Epithelial cell of esophagus (primary cell): ENCODE results near the gene RFC5.

ENCODE experiments used
- DNase-seq: peaks from one replicate; pipeline ENCODE4 v3.0.0; 2010; ENCODE audit warnings: low read depth
- H3K4me3 ChIP-seq: 2 replicates; pipeline ENCODE4 v1.5.1; 2011; ENCODE audit warnings: mild to moderate bottlenecking, low read length, control low read depth
- TF ChIP-seq, protein P1 (sequence below): IDR thresholded peaks from 2 replicates; pipeline ENCODE4 v1.5.1; 2011; ENCODE audit warnings: low read depth, mild to moderate bottlenecking, low read length, control low read depth, inconsistent platforms; ENCODE audit not compliant: insufficient read depth; ENCODE audit errors: missing control alignments

The RFC5 gene

DNA sequence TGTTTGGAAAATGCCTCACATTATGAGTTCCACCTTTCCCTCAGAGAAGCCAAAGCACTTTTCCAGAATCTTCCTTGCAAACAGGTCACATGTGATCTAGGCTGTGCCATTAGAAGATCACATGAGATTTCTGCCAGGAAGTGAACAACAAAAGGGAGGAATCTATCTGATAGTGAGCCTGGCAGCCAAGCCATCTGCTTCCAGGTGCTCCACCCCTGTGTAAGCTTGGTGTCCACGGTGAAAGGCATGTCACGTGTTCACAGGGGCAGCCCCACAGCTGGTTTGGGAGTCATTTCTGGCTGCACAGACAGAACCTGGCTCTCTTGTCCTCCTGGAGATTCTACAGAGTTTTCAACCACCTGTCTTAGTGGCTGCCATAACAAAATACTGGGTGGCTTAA, 44.2 kb upstream of the RFC5 start:
- TF ChIP-seq, protein P1, sequence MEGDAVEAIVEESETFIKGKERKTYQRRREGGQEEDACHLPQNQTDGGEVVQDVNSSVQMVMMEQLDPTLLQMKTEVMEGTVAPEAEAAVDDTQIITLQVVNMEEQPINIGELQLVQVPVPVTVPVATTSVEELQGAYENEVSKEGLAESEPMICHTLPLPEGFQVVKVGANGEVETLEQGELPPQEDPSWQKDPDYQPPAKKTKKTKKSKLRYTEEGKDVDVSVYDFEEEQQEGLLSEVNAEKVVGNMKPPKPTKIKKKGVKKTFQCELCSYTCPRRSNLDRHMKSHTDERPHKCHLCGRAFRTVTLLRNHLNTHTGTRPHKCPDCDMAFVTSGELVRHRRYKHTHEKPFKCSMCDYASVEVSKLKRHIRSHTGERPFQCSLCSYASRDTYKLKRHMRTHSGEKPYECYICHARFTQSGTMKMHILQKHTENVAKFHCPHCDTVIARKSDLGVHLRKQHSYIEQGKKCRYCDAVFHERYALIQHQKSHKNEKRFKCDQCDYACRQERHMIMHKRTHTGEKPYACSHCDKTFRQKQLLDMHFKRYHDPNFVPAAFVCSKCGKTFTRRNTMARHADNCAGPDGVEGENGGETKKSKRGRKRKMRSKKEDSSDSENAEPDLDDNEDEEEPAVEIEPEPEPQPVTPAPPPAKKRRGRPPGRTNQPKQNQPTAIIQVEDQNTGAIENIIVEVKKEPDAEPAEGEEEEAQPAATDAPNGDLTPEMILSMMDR: no peak
- no peak for DNase-seq
- H3K4me3 ChIP-seq: no peak overlapping the region

DNA sequence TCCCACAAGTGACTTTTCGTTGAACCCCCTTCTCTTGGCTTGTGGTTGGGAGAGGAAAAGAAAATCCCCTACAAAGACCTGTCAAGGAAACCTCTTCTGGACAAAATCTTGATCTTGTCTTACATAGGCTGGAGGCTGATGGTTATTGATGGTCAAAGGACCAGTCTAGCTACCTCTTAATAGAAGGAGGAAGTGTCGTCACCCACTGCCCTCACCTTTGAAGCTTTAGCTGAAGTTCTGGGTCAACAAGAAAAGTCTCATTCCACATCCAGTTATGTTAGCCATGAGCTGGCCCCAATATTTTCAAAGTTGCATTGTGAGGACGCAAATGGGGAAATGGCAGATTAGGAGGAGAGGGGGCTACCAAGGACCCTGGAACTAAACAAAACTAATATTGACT, 41.5 kb upstream of the RFC5 start:
- H3K4me3 ChIP-seq: no peak overlapping the region
- DNase-seq: no peak
- TF ChIP-seq, protein P1: no peak

DNA sequence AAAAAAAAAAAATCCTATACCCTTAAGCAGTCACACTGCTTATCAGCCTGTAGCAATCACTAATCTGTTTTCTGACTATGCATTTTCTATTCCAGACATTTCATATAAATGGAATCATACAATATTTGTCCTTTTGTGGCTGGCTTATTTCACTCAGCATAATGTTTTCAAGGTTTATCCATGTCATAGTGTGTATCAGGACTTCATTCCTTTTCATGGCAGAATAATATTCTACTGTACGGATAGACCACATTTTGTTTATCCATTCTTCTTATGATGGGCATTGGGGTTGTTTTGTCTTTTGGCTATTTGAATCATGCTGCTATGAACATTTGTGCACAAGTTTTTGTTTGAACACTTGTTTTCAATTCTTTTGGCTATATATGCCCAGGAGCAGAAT, 39.1 kb upstream of the RFC5 start:
- H3K4me3 ChIP-seq: no peak overlapping the region
- DNase-seq: no peak
- TF ChIP-seq, protein P1: no peak

DNA sequence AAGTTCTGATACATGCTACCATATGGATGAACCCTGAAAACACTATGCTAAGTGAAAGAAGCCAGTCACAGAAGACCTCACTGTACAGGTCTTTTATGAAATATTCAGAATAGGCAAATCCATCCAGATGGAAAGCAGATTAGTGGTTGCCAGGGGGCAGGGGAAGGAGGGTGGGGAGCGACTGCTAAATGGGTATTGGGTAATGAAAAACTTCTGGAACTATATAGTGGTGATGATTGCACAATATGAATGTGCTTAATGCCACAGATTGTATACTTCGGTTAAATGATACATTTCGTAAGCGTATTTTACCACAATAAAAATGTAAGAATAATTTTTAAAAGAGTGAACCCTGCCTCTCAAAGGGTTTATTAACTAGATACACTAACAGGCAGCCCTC, 35.9 kb upstream of the RFC5 start:
- DNase-seq: no peak
- no peak overlapping the region for H3K4me3 ChIP-seq
- TF ChIP-seq, protein P1: no peak

DNA sequence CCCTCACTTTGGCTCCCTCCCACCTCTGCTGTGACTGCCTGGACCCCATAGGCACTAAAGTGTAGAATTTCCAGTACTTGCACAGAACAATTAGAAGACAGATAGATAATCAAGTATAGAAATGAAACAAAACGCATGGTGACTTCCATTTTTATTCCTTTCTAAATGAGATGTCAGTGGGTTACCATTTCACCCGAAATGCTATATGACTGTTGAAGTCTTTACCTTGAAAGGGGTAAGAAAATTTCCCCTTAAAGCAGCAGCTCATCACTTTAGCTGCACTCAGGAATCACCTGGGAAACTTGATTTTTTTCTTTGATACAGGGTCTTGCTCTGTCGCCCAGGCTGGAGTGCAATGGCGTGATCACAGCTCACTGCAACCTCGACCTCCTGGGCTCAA, 35.2 kb upstream of the RFC5 start:
- no peak for DNase-seq
- H3K4me3 ChIP-seq: no peak overlapping the region
- TF ChIP-seq, protein P1: no peak

DNA sequence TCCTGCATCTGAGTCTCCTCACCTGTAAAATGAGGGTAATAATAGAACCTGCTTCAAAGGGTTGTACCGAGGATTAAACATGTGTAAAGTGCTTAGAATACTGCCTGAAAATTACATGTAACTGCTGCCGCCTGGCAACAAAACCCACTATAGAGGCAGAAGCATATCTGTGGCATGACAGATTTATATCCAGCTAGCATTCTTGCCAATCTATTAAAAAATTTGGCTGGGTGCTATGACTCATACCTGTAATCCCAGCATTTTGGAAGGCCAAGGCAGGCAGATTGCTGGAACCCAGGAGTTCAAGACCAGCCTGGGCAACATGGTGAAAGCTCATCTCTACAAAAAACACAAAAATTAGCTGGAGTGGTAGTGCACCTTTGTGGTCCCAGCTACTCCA, 31.3 kb upstream of the RFC5 start:
- DNase-seq: no peak
- TF ChIP-seq, protein P1: no peak
- H3K4me3 ChIP-seq: no peak overlapping the region

DNA sequence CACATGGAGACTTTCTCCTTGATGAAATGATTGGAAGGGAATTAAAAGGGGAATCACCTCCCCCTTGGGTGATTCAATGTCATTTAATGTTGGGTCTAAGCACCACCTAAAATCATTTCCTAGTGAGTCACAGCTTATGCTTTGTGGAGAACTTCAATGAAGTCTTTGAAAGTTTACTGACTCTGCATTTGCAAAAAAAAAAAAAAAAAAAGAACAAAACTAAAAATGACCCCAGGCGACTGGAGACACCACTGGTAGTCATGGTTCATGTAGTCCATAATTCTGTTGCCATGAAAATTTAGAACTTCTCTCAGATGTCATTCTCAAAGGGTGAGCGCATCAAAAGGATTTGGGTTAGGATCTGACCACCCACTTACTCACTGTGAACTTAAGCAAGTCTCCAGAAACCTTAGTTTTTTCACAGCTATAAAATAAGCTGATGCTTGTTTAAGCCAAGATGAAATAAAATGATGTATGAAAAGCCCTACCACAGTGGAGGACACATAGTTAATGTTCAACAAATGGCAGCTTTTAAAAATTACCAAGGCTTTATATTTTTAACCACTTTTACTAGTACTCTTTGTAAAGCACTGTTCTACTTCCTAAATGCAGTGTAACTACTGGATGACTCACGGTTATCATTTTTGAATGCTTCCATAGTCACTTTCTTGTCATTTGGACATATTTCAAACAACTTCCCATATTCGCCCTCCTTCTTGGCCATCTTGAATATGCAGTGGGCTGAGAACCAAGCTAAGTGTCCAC, 29.6 kb upstream of the RFC5 start:
- no peak overlapping the region for H3K4me3 ChIP-seq
- TF ChIP-seq, protein P1: no peak
- DNase-seq: peak; percentile 72
